H9 (cell line): ENCODE measurements around the gene CDH13. TPM values are rescaled to one million over a fixed set of nuclear protein-coding genes. Genes with fewer than 3 reads are reported as not detected.
A peak's percentile ranks its signal among the peaks of the same experiment; 100 is the strongest.

Experiments
- DNase-seq: peaks from one replicate; pipeline ENCODE4 v3.0.0-alpha.2; 2017
- H2AFZ ChIP-seq: one replicate; pipeline ENCODE4 v1.6.1; 2013; ENCODE audit warnings: mild to moderate bottlenecking, low read length, control low read depth, moderate library complexity
- H2AK5ac ChIP-seq: 2 replicates; pipeline ENCODE4 v1.6.1; 2013; ENCODE audit warnings: low read length, control low read depth, mixed read lengths; ENCODE audit not compliant: insufficient read length
- H2BK120ac ChIP-seq: one replicate; pipeline ENCODE4 v1.6.1; 2013; ENCODE audit warnings: low read depth, mild to moderate bottlenecking, low read length, control low read depth, inconsistent platforms; ENCODE audit not compliant: poor library complexity, severe bottlenecking
- H2BK12ac ChIP-seq: 2 replicates; pipeline ENCODE4 v1.6.1; 2013; ENCODE audit warnings: low read length, control low read depth, mixed read lengths, low read depth; ENCODE audit not compliant: insufficient read length
- H2BK15ac ChIP-seq: 2 replicates; pipeline ENCODE4 v1.6.1; 2013; ENCODE audit warnings: low read depth, low read length, control low read depth
- H2BK20ac ChIP-seq: one replicate; pipeline ENCODE4 v1.6.1; 2013; ENCODE audit warnings: low read depth, mild to moderate bottlenecking, low read length, control low read depth, inconsistent platforms; ENCODE audit not compliant: poor library complexity, severe bottlenecking
- H2BK5ac ChIP-seq: 2 replicates; pipeline ENCODE4 v1.6.1; 2013; ENCODE audit warnings: low read length, control low read depth, mixed read lengths; ENCODE audit not compliant: insufficient read length
- H3K14ac ChIP-seq: 2 replicates; pipeline ENCODE4 v1.6.1; 2013; ENCODE audit warnings: low read length, control low read depth; ENCODE audit not compliant: insufficient read depth
- H3K18ac ChIP-seq: 2 replicates; pipeline ENCODE4 v1.6.1; 2013; ENCODE audit warnings: low read depth, mild to moderate bottlenecking, mixed read lengths, low read length, control low read depth; ENCODE audit not compliant: insufficient read length
- H3K23ac ChIP-seq: 2 replicates; pipeline ENCODE4 v1.6.1; 2013; ENCODE audit warnings: low read length, control low read depth, mixed read lengths, low read depth; ENCODE audit not compliant: insufficient read length
- H3K23me2 ChIP-seq: 2 replicates; pipeline ENCODE4 v1.6.1; 2013; ENCODE audit warnings: low read depth, mild to moderate bottlenecking, mixed read lengths, low read length, control low read depth; ENCODE audit not compliant: insufficient read length, poor library complexity, severe bottlenecking
- H3K27ac ChIP-seq: 2 replicates; pipeline ENCODE4 v1.5.1; 2013; ENCODE audit warnings: low read length, control low read depth, mixed read lengths, low read depth; ENCODE audit not compliant: insufficient read length
- H3K27me3 ChIP-seq: 2 replicates; pipeline ENCODE4 v1.6.1; 2013; ENCODE audit warnings: low read length, control low read depth, inconsistent platforms; ENCODE audit not compliant: insufficient read depth
- H3K4ac ChIP-seq: 2 replicates; pipeline ENCODE4 v1.6.1; 2013; ENCODE audit warnings: low read depth, mild to moderate bottlenecking, control low read depth, inconsistent platforms, low read length, moderate library complexity
- H3K4me1 ChIP-seq: 2 replicates; pipeline ENCODE4 v1.6.1; 2013; ENCODE audit warnings: low read length, control low read depth, inconsistent platforms; ENCODE audit not compliant: insufficient read depth
- H3K4me2 ChIP-seq: 2 replicates; pipeline ENCODE4 v1.6.1; 2013; ENCODE audit warnings: low read length, control low read depth, mixed read lengths; ENCODE audit not compliant: insufficient read length, insufficient read depth
- H3K56ac ChIP-seq: 2 replicates; pipeline ENCODE4 v1.6.1; 2013; ENCODE audit warnings: low read depth, mild to moderate bottlenecking, mixed read lengths, low read length, control low read depth; ENCODE audit not compliant: insufficient read length
- H3K79me1 ChIP-seq: 2 replicates; pipeline ENCODE4 v1.6.1; 2013; ENCODE audit warnings: low read depth, mild to moderate bottlenecking, moderate library complexity, low read length, control low read depth, inconsistent platforms; ENCODE audit not compliant: insufficient read depth, poor library complexity, severe bottlenecking
- H3K79me2 ChIP-seq: 2 replicates; pipeline ENCODE4 v1.6.1; 2013; ENCODE audit warnings: low read length, control low read depth, inconsistent platforms; ENCODE audit not compliant: insufficient read depth
- H3K9ac ChIP-seq: 2 replicates; pipeline ENCODE4 v1.6.1; 2013; ENCODE audit warnings: low read length, control low read depth, mixed read lengths; ENCODE audit not compliant: insufficient read length; ENCODE audit errors: extremely low read depth
- H3K9me3 ChIP-seq: one replicate; pipeline ENCODE4 v1.6.1; 2013; ENCODE audit warnings: low read depth, low read length, inconsistent platforms; ENCODE audit not compliant: control insufficient read depth
- H3T11ph ChIP-seq: one replicate; pipeline ENCODE4 v1.6.1; 2013; ENCODE audit warnings: mild to moderate bottlenecking, low read length, control low read depth, inconsistent platforms
- H4K20me1 ChIP-seq: one replicate; pipeline ENCODE4 v1.6.1; 2013; ENCODE audit not compliant: control insufficient read depth, insufficient read length, insufficient read depth
- H4K5ac ChIP-seq: 2 replicates; pipeline ENCODE4 v1.6.1; 2013; ENCODE audit warnings: low read depth, mild to moderate bottlenecking, mixed read lengths, low read length, control low read depth; ENCODE audit not compliant: insufficient read length
- H4K8ac ChIP-seq: replicated peaks from 2 replicates; pipeline ENCODE4 v1.6.1; 2013; ENCODE audit warnings: low read length, control low read depth, mixed read lengths, low read depth; ENCODE audit not compliant: insufficient read length
- H4K91ac ChIP-seq: 2 replicates; pipeline ENCODE4 v1.6.1; 2013; ENCODE audit warnings: low read depth, mild to moderate bottlenecking, moderate library complexity, mixed read lengths, low read length, control low read depth; ENCODE audit not compliant: insufficient read length
- H3K27ac Mint-ChIP-seq, 3 experiments: 2 replicates in 2 of 3; 3 replicates in 1 of 3; pipeline ENCODE4 v1.8.0; 2020 to 2021; ENCODE audit warnings: mixed read lengths in 3 of 3, mild to moderate bottlenecking in 1 of 3, moderate library complexity in 1 of 3
- H3K27me3 Mint-ChIP-seq: 2 replicates; pipeline ENCODE4 v1.8.0; 2021; ENCODE audit warnings: low read depth, mild to moderate bottlenecking, moderate library complexity, mixed read lengths
- H3K36me3 Mint-ChIP-seq, 3 experiments: 2 replicates in 2 of 3; 3 replicates in 1 of 3; pipeline ENCODE4 v1.8.0; 2020 to 2021; ENCODE audit warnings: low read depth in 3 of 3, mixed read lengths in 3 of 3; ENCODE audit not compliant: insufficient read depth in 1 of 3
- H3K4me1 Mint-ChIP-seq, 2 experiments: 2 replicates each; pipeline ENCODE4 v1.8.0; 2020; ENCODE audit warnings: mixed read lengths in 2 of 2
- H3K4me3 Mint-ChIP-seq, 2 experiments: 2 replicates in 1 of 2; 3 replicates in 1 of 2; pipeline ENCODE4 v1.8.0; 2020 to 2021; ENCODE audit warnings: mild to moderate bottlenecking in 2 of 2, mixed read lengths in 2 of 2, moderate library complexity in 1 of 2
- H3K9me3 Mint-ChIP-seq, 2 experiments: 2 replicates in 1 of 2; 3 replicates in 1 of 2; pipeline ENCODE4 v1.8.0; 2020; ENCODE audit warnings: mild to moderate bottlenecking in 2 of 2, mixed read lengths in 2 of 2, moderate library complexity in 1 of 2
- CTCF ChIP-seq: fragments of 200-600 bp; sonication (generic); conservative IDR thresholded peaks from 3 replicates; pipeline ENCODE4 v1.8.0; 2021; ENCODE audit warnings: antibody characterized with exemption, mild to moderate bottlenecking
- WGBS: extraction: QIAGEN DNeasy Blood & Tissue Kit; methylation state at CpG from one replicate; pipeline ENCODE4 v1.1.7; 2013; ENCODE audit warnings: missing lambda C conversion rate, low lambda C conversion rate, mixed read lengths; ENCODE audit not compliant: insufficient read length; ENCODE audit errors: extremely low coverage; 5-methylcytosine and 5-hydroxymethylcytosine counted together
- long read RNA-seq: library from polyadenylated mRNA; unstranded; transcript quantifications from one replicate; pipeline ENCODE4 v2.0.0, GENCODE V29; 2020
- total RNA-seq: library from RNA; stranded (reverse); gene quantifications from 2 replicates; pipeline ENCODE4 v1.2.1, GENCODE V29; 2021

CDH13 gene
- 1.5 and 2.4 TPM in 2 replicates for total RNA-seq
- long read RNA-seq, partial matches to known transcripts, result 3 of 4 reads
- long read RNA-seq, other reads (novel, unspliced or antisense), result 1 of 4 reads

- H3K4me2 ChIP-seq, result peak within 1 kb of the TSS; percentile 56
- H3K9ac ChIP-seq, result no peak within 1 kb of the TSS
- DNase-seq, result no peak
Observed at GRCh38 chr16:82626791-82627261, at the start of gene CDH13. Gene CDH13, plus strand, starts transcription at chr16:82626969.

More at GRCh38 chr16:82626791-82627261, at the start of gene CDH13:
- H2BK120ac ChIP-seq, result no peak within 1 kb of the TSS
- H3K27me3 ChIP-seq, result peaks cover 24% of the 10 kb centered on the region; the same call in 1 of the 2 replicates
- peaks cover 17% of the 10 kb centered on the region for H3K23me2 ChIP-seq
- H3K27ac ChIP-seq, result no peak within 1 kb of the TSS
- Mint-ChIP-seq H3K9me3 (no peaks in the 10 kb centered on the region), H3K4me1 (peaks cover 27 to 29% of the 10 kb centered on the region in 2 experiments), H3K4me3 (peak within 1 kb of the TSS; percentile 69 to 89), H3K27me3 (peaks cover 62% of the 10 kb centered on the region), H3K36me3 (no peaks in the 10 kb centered on the region; a peak in 1 of 7 replicates), H3K27ac (no peak within 1 kb of the TSS; a peak in 1 of 7 replicates)
- H4K91ac ChIP-seq, result no peak within 1 kb of the TSS
- no peak within 1 kb of the TSS for H3K18ac ChIP-seq
- peaks cover 10% of the 10 kb centered on the region for H3K4me1 ChIP-seq
- H3K79me1 ChIP-seq, result no peaks in the 10 kb centered on the region
- no peak within 1 kb of the TSS for H2BK12ac ChIP-seq
- no peak for TF ChIP-seq CTCF
- H3K9me3 ChIP-seq, result no peaks in the 10 kb centered on the region
- WGBS, result no CpG with 5 or more reads among the region's 39 CpGs
- H4K20me1 ChIP-seq, result no peaks in the 10 kb centered on the region
- H3K79me2 ChIP-seq, result no peaks in the 10 kb centered on the region
- H2AK5ac ChIP-seq, result no peak within 1 kb of the TSS
- no peak within 1 kb of the TSS for H3K23ac ChIP-seq
- H2BK20ac ChIP-seq, result no peak within 1 kb of the TSS
- no peak within 1 kb of the TSS for H3T11ph ChIP-seq
- H2AFZ ChIP-seq, result no peak within 1 kb of the TSS
- no peak within 1 kb of the TSS for H3K14ac ChIP-seq
- H4K8ac ChIP-seq, result no peak within 1 kb of the TSS
- H3K4ac ChIP-seq, result no peak within 1 kb of the TSS
- H3K56ac ChIP-seq, result no peak within 1 kb of the TSS
- no peak within 1 kb of the TSS for H2BK15ac ChIP-seq
- H4K5ac ChIP-seq, result no peak within 1 kb of the TSS
- no peak within 1 kb of the TSS for H2BK5ac ChIP-seq
